Breast epithelium (tissue), 4 donors: ENCODE results near the gene CHST15. TPM values are rescaled to one million over a fixed set of nuclear protein-coding genes. Genes with fewer than 3 reads are reported as not detected.
A peak's percentile ranks its signal among the peaks of the same experiment; 100 is the strongest.

Experiments
- DNase-seq, 2 donors: peaks; one replicate each; pipeline ENCODE4 v3.0.0-alpha.2; 2019; ENCODE audit warnings: low spot score in 2 of 2
- H3K27ac ChIP-seq, 2 donors: fragments of 200-600 bp; sonication (generic) in 1 of 2; one replicate each; pipeline ENCODE4 v1.5.1; 2016 to 2019; ENCODE audit warnings: mild to moderate bottlenecking in 1 of 2
- H3K27me3 ChIP-seq, 2 donors: fragments of 200-600 bp; sonication (generic) in 1 of 2; one replicate each; pipeline versions ENCODE4 v1.5.1 to v1.6.0; 2017 to 2019; ENCODE audit warnings: control low read depth in 1 of 2, mild to moderate bottlenecking in 1 of 2
- H3K36me3 ChIP-seq: fragments of 200-600 bp; one replicate; pipeline ENCODE4 v1.5.1; 2019
- H3K4me1 ChIP-seq, 2 donors: fragments of 200-600 bp; sonication (generic); one replicate each; pipeline ENCODE4 v1.5.1; 2016 to 2019; ENCODE audit warnings: control low read depth in 1 of 2
- H3K4me3 ChIP-seq, 3 donors: fragments of 200-600 bp; sonication (generic); 1 replicate in 2 of 3; 2 replicates in 1 of 3; pipeline ENCODE4 v1.5.1; 2016 to 2019; ENCODE audit warnings: mild to moderate bottlenecking in 3 of 3, moderate library complexity in 2 of 3
- H3K9me3 ChIP-seq, 2 donors: fragments of 200-600 bp; sonication (generic) in 1 of 2; one replicate each; pipeline ENCODE4 v1.5.1; 2016 to 2019; ENCODE audit warnings: control low read depth in 1 of 2
- CTCF ChIP-seq, 3 donors: fragments of 450-650 bp; IDR thresholded peaks; one replicate each; pipeline ENCODE4 v1.5.1; 2016 to 2017; ENCODE audit warnings: antibody characterized with exemption in 3 of 3, mild to moderate bottlenecking in 3 of 3, moderate library complexity in 3 of 3
- POLR2A ChIP-seq: fragments of 450-650 bp; IDR thresholded peaks from one replicate; pipeline ENCODE4 v1.6.1; 2016; ENCODE audit warnings: antibody characterized with exemption, mild to moderate bottlenecking, moderate library complexity
- POLR2AphosphoS5 ChIP-seq, 3 donors: sonication (generic); formaldehyde crosslinking; IDR thresholded peaks; one replicate each; pipeline ENCODE4 v1.6.1; 2017; ENCODE audit warnings: antibody characterized with exemption in 3 of 3
- intact Hi-C: fragments of 100-400 bp; cut with DNase I; formaldehyde crosslinking; loops from one replicate; pipeline ENCODE4 v1.15.1; 2023; ENCODE audit warnings: low total_unique reads
- total RNA-seq, 3 donors: library from RNA; depleted of rRNA; stranded (reverse); fragments of >200 nt; gene quantifications; one replicate each; pipeline ENCODE4 v1.1.0, GENCODE V29; 2016

CHST15 gene
- total RNA-seq, 3 donors from 2014 or later: 19.0 to 57.8 (median 56.4) TPM

- no peaks in the 10 kb centered on the region for H3K27me3 ChIP-seq
- intact Hi-C loops: no loop called here
- no peak for TF ChIP-seq CTCF (IDR thresholded peaks at IDR 0.05)
- no peak for TF ChIP-seq POLR2AphosphoS5 (IDR thresholded peaks at IDR 0.05)
- no peak for TF ChIP-seq POLR2A
- no peak for DNase-seq
- no peaks in the 10 kb centered on the region for H3K36me3 ChIP-seq
- H3K9me3 ChIP-seq: no peaks in the 10 kb centered on the region
- H3K27ac ChIP-seq: peak overlapping the region in 1 of 2 donors; percentile 35
- H3K4me1 ChIP-seq: peaks cover 0 to 3% of the 10 kb centered on the region in 2 donors
- H3K4me3 ChIP-seq: peak overlapping the region in 1 of 3 donors; percentile 99
These were observed 3.5 kb downstream of the CHST15 start for GRCh38 chr10:124089859-124090258.

GRCh38 chr10:124088915-124089314 is 4.5 kb downstream of the CHST15 start:
- no peak for DNase-seq
- Histone ChIP-seq H3K4me3 (peak overlapping the region in 1 of 3 donors; percentile 99), H3K4me1 (peaks cover 0 to 3% of the 10 kb centered on the region in 2 donors), H3K36me3 (no peaks in the 10 kb centered on the region), H3K27ac (peak overlapping the region in 1 of 2 donors; percentile 35), H3K27me3 (no peaks in the 10 kb centered on the region), H3K9me3 (no peaks in the 10 kb centered on the region)
- intact Hi-C loops: no loop called here
- no peak for TF ChIP-seq CTCF (IDR thresholded peaks at IDR 0.05)
- TF ChIP-seq POLR2A: no peak
- TF ChIP-seq POLR2AphosphoS5 (IDR thresholded peaks at IDR 0.05): no peak

GRCh38 chr10:124087672-124088634 is 5.4 kb downstream of the CHST15 start:
- Histone ChIP-seq H3K9me3 (no peaks in the 10 kb centered on the region), H3K27ac (peak overlapping the region in 1 of 2 donors; percentile 52), H3K36me3 (no peaks in the 10 kb centered on the region), H3K27me3 (no peaks in the 10 kb centered on the region), H3K4me1 (peaks cover 0 to 3% of the 10 kb centered on the region in 2 donors), H3K4me3 (peak overlapping the region in 1 of 3 donors; percentile 4)
- intact Hi-C loops: no loop called here
- no peak for DNase-seq
- TF ChIP-seq CTCF (IDR thresholded peaks at IDR 0.05) (no peak), POLR2A (no peak), POLR2AphosphoS5 (IDR thresholded peaks at IDR 0.05) (no peak)

- Histone ChIP-seq H3K27ac (peak overlapping the region in 1 of 2 donors; percentile 69), H3K36me3 (no peaks in the 10 kb centered on the region), H3K9me3 (no peaks in the 10 kb centered on the region), H3K4me1 (peaks cover 0 to 3% of the 10 kb centered on the region in 2 donors), H3K4me3 (no peak overlapping the region), H3K27me3 (no peaks in the 10 kb centered on the region)
- DNase-seq: no peak
- no peak for TF ChIP-seq CTCF (IDR thresholded peaks at IDR 0.05)
- TF ChIP-seq POLR2AphosphoS5 (IDR thresholded peaks at IDR 0.05): no peak
- TF ChIP-seq POLR2A: no peak
- intact Hi-C loops: no loop called here
These were observed 6.4 kb downstream of the CHST15 start for GRCh38 chr10:124086787-124087671.
